ENCODE measurements around the gene VSX1.

The VSX1 gene

DNA sequence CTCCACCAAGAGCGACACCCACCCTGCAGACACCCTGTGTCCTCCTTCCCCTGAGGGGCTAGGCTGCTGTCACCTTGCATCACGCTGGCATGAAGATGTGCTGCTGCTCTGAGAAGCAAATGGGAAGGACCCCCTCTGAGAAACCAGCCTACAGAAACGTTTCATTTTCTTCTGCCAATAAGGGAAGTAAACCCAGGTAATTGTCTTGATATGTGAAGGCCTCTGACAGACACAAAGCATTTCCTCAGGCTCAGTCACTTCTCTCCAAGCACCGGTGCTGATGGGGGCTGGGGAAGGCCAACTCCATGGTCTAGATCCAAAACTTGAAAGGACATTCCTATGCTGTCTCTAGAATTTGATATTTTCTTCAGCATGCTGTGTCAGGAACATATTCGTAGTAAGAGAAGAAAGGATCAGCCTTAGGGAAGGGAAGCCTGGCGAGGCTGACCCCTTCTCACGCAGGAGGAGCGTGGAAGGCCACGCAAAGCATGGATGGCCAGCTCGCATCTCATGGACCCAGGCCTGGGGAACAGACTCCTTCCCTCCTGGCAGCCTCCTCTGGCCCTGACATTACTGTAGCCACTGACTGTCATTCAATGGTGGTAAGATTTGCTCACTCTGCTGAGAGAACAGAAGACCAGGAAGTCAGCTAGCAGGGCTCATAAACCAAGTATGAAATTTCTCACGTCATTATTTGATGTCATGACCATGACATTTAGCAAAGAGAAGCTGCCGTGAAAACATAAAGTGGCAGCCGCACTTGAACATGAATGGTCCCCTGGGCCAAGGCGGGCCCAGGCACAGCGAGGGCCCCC, 44.4 kb downstream of the VSX1 start:
- no peak for DNase-seq

- DNase-seq = no peak
Observed at GRCh38 chr20:25036331-25036936, 45.5 kb downstream of the VSX1 start.

DNA sequence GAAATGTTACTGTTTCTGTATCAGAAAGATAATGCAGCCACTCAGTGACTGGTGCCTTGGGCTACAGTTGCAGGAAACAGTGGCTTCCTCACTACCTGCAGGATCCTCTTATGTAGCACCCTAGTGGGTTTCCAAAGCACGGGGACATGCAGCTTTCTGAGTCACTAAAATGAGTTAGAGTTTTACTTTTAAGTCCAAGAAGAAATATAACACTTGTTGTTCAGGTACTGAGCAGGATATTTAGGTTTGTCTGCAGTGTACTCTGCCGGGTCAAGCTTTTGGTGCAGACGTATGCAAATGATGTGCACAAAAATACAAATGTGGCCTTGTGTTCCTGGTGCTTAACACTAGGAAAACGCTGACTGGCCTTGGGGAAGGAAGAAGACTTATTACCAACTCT, 46.0 kb downstream of the VSX1 start:
- no peak for DNase-seq

- no peak for DNase-seq
Observed at GRCh38 chr20:25033924-25034300, 48.0 kb downstream of the VSX1 start.

DNA sequence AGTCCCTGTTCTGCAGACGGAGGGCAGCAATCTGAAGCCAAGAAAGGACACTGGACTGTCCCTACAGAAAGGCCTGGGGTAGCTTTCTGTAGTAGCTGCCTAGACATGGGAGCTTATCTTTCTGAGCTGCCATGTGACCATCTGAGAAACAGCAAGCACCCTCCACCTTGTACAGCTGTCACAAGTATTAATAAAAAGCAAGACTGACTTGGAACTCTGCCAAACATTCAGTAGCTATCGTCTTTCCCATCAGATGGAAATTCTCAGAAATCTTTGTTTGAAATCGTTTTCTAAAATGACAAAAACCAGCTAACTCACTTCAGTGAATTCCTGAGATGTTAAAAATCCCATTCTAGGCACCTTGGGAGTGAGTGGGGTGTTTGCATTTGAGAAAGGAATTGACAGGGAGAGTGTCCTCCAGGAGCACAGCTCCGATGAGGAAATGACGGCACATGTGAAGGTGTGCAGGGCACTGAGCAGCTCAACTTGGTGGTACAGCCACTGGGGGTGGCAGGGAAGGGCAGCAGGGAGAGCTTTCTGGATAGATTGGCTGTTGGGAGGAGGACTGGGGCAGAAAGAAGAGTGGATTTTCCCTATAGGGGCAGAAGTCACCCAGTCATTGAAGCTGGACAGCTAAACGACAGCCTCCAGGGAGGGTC, 48.5 kb downstream of the VSX1 start:
- no peak for DNase-seq

- no peak for DNase-seq
Observed at GRCh38 chr20:25032478-25033264, 49.3 kb downstream of the VSX1 start.

DNA sequence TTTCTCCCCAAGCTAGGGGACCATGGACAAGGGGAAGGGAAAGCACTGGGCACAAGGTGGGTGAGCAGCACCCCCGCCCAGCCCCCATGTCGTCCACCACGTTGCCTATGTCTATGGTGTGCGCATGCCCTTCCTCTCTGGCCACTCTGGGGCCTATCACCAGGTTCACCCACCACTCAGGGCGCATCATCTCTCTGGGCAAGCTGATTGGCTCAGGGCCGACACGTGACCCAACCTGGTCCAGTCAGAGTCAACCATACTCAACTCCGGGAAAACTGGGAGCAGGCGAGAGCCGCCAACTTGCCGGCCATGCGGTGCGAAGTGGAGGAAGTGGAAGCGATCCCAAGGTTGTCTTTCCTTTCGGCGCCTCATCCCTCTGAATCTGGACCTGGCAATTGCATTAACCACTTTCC, 49.9 kb downstream of the VSX1 start:
- no peak for DNase-seq

DNA sequence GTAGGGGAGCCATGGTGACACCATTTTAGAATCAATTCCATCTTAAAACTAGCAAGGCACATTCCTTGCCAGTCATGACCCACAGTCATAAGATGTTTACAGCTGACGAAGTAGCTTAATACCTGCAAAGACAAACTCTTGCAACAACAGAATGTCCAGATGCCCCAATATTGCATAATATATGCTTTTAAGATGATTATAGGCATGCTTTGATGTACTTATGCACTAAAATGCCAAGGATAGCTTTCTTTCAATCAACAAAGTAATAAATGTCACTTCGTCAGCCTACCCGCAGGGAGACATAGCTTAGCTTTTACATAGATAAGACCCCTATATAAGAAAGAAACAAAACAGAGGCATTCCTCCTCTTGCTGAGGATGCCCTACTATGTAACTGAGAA, 50.7 kb downstream of the VSX1 start:
- DNase-seq = no peak

- no peak for DNase-seq
Observed at GRCh38 chr20:25030649-25031207, 51.2 kb downstream of the VSX1 start.

DNA sequence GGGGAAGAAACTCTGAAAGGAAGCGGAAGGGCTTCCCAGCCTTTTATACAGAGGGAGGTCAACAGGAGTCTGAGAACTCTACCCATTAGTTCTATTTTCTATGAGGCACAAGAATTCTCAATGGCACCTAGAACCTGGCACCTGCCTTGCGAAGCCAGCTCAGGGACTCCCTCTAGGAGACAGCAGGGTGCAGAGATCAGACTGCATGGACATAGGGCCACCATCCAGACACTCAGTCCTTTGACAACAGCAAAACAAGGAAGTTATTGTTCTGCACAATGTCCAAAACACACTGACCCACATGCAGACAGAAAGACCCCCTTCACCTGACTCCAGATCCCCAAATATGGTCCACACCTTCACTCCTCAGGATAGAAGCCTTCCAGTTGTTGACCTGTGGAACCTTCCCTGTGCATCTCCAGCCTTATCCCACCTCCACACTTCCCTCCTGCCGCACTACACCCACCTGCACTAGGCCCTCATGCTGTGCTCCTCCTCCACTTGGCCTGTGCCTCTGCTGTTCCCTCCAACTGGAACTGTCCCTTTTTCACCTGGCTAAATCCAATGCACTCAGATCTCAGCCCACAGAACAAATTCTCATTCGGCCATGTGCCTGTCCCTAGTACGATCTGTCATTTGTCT, 51.8 kb downstream of the VSX1 start:
- DNase-seq = no peak

- DNase-seq = no peak
Observed at GRCh38 chr20:25025986-25026605, 55.8 kb downstream of the VSX1 start.
